K562 (cell line): ENCODE measurements around the gene PATL2. TPM values are rescaled to one million over a fixed set of nuclear protein-coding genes. Genes with fewer than 3 reads are reported as not detected.
A peak's percentile ranks its signal among the peaks of the same experiment; 100 is the strongest.

Experiments used
- CCNT2 ChIP-seq: IDR thresholded peaks from 2 replicates; pipeline ENCODE4 v1.6.1; 2011; ENCODE audit warnings: borderline replicate concordance, low read depth, mild to moderate bottlenecking, moderate library complexity, mixed read lengths, low read length; ENCODE audit not compliant: insufficient read length; ENCODE audit errors: extremely low read depth
- CHD1 ChIP-seq: fragments of 200-600 bp; sonication (generic); IDR thresholded peaks from one replicate; pipeline ENCODE4 v1.6.1; 2012; ENCODE audit warnings: mild to moderate bottlenecking, moderate library complexity, low read length, inconsistent platforms
- ETV1 ChIP-seq: fragments of 450-650 bp; conservative IDR thresholded peaks from 2 replicates; pipeline ENCODE4 v1.6.1; 2016; ENCODE audit warnings: missing genetic modification characterization, control low read depth, low read depth, missing compliant biosample characterization
- FOXJ3 ChIP-seq: sonication (generic); formaldehyde crosslinking; IDR thresholded peaks from 2 replicates; pipeline ENCODE4 v1.4.0; 2020; ENCODE audit warnings: mild to moderate bottlenecking, missing genetic modification reagents
- KLF16 ChIP-seq: IDR thresholded peaks from 2 replicates; pipeline ENCODE4 v1.6.1; 2016; ENCODE audit warnings: antibody characterized with exemption
- MCM2 ChIP-seq: fragments of 450-650 bp; IDR thresholded peaks from 2 replicates; pipeline ENCODE4 v1.6.1; 2017; ENCODE audit warnings: low read depth, mild to moderate bottlenecking
- MEF2D ChIP-seq: conservative IDR thresholded peaks from 2 replicates; pipeline ENCODE4 v1.6.1; 2016; ENCODE audit warnings: low read depth, missing genetic modification characterization, missing compliant biosample characterization
- SMC3 ChIP-seq: conservative IDR thresholded peaks from 2 replicates; pipeline ENCODE4 v1.6.1; 2011; ENCODE audit warnings: low read depth, low read length, improper control_type of control experiment; ENCODE audit not compliant: insufficient read depth
- U2AF1 ChIP-seq: fragments of 200-400 bp; formaldehyde crosslinking; optimal IDR thresholded peaks from 2 replicates; pipeline ENCODE3; 2017; ENCODE audit warnings: mild to moderate bottlenecking, low read depth, low read length, moderate library complexity
- ZBTB7A ChIP-seq: IDR thresholded peaks from 2 replicates; pipeline ENCODE4 v1.6.1; 2011; ENCODE audit warnings: low read depth, mild to moderate bottlenecking, low read length, moderate library complexity, borderline replicate concordance; ENCODE audit not compliant: control insufficient read depth
- ZNF121 ChIP-seq: sonication (generic); formaldehyde crosslinking; conservative IDR thresholded peaks from 2 replicates; pipeline ENCODE4 v1.8.0; 2022; ENCODE audit warnings: missing genetic modification reagents
- ZNF551 ChIP-seq: fragments of 250-450 bp; sonication (Bioruptor Pico); IDR thresholded peaks from 2 replicates; pipeline ENCODE4 v1.5.0; 2021; ENCODE audit warnings: mild to moderate bottlenecking, moderate library complexity
- ZNF644 ChIP-seq: fragments of 200-800 bp; sonication (Bioruptor generic); IDR thresholded peaks from 2 replicates; pipeline ENCODE4 v1.6.1; 2016; ENCODE audit warnings: low read depth, missing genetic modification characterization, missing compliant biosample characterization
- polyA plus RNA-seq, 8 experiments: library from polyadenylated mRNA; depleted of rRNA in 4 of 8; stranded (reverse) in 5 of 8; unstranded in 3 of 8; fragments of >200 nt; fragmentation: Nextera tagmentation in 2 of 8; fragmentation: Illumina TruSeq in 1 of 8; extraction: Ambion mirVana in 2 of 8; extraction: Trizol in 1 of 8; gene quantifications; 2 replicates each; pipeline versions ENCODE4 v1.2.1 to v1.2.3, GENCODE V29; 2011 to 2014; ENCODE audit warnings: inconsistent platforms in 1 of 8, missing spikeins in 1 of 8
- total RNA-seq, 7 experiments: library from RNA; depleted of rRNA in 6 of 7; stranded (reverse); fragments of >200 nt in 6 of 7; fragmentation: Illumina TruSeq in 2 of 7; extraction: Trizol in 2 of 7; gene quantifications; 2 replicates each; pipeline versions ENCODE4 v1.2.1 to v1.2.3, GENCODE V29; 2011 to 2021; ENCODE audit warnings: low replicate concordance in 1 of 7
- TF ChIP-seq, protein P1 (sequence below), 2 experiments: IDR thresholded peaks in 1 of 2; conservative IDR thresholded peaks in 1 of 2; 2 replicates each; pipeline ENCODE4 v1.6.1; 2016; ENCODE audit warnings: low read depth in 2 of 2, mild to moderate bottlenecking in 1 of 2, missing compliant biosample characterization in 1 of 2, missing genetic modification characterization in 1 of 2, moderate library complexity in 1 of 2
- TF ChIP-seq, protein P2 (sequence below), 2 experiments: IDR thresholded peaks; 2 replicates each; pipeline ENCODE4 v1.6.1; 2011; ENCODE audit warnings: borderline replicate concordance in 1 of 2, control low read depth in 1 of 2, low read depth in 1 of 2, low read length in 1 of 2, mild to moderate bottlenecking in 1 of 2, mixed read lengths in 1 of 2, moderate library complexity in 1 of 2; ENCODE audit not compliant: insufficient read depth in 1 of 2, insufficient read length in 1 of 2, poor library complexity in 1 of 2, severe bottlenecking in 1 of 2; ENCODE audit errors: extremely low read depth in 1 of 2
- TF ChIP-seq, protein P3 (sequence below): sonication (generic); formaldehyde crosslinking; IDR thresholded peaks from 2 replicates; pipeline ENCODE4 v1.8.0; 2023; ENCODE audit warnings: missing genetic modification reagents, mild to moderate bottlenecking, borderline replicate concordance

PATL2 gene
- total and polyA plus RNA-seq, 9 of the 15 experiments (the other 6 are each of a cell fraction or from before 2014, with no cell fraction given), result 0.42 to 1.1 (median 0.86) TPM

DNA sequence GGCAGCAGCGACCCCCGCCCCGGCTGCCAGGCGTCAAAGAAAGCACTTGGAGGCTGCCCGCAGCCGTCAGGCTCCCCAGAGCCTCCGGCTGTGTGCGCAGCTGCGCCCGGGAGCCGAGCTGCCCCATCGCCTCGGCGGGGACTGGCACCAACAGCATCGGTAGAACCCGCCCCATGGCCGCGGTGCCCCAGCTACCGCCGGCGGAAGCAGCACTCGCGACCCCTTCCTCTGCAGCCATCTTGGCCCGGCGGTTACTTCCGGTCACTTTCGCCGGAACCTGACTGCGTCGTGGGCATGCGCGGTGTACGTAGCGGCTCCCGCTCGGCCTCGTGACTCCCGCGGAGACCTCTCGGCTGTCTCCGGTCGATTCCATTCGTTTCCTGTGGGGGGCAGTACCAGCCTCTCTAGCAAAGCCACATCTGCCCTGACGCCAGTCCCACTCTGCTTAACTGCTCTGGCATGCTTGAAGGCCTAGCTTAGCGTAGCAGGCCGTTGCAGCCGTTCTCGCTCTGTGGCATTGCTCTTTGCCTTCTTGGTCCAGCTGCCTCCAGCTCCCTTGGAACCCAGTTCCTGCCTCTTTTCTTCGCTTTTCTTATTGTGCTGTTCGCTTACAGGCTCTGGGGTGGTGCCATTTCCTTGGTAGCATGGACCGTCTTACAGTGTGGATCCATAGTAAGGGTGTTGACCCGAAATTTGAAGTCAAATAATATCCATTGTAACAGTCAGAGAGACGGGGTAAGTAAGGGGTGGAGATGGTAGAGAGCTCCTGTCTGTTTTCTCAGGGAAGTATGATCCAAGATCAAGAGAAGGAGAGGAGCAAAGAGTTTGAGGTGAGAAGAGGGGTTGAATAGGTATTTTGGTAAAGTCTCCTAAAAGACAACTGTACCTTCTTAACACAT lies 47.5 kb downstream of the PATL2 start, which contains the start of gene SPG11 (continued):
- TF ChIP-seq MCM2, result no peak
- peak; percentile 77 for TF ChIP-seq CCNT2
- TF ChIP-seq CHD1, result peak; percentile 78
- TF ChIP-seq ZBTB7A, result peak; percentile 86
- TF ChIP-seq ETV1, result peak; percentile 94
- no peak; the same call in 1 of the 2 replicates for TF ChIP-seq KLF16
- no peak for TF ChIP-seq ZNF551
- peak; percentile 92 for TF ChIP-seq SMC3
- TF ChIP-seq, protein P1, sequence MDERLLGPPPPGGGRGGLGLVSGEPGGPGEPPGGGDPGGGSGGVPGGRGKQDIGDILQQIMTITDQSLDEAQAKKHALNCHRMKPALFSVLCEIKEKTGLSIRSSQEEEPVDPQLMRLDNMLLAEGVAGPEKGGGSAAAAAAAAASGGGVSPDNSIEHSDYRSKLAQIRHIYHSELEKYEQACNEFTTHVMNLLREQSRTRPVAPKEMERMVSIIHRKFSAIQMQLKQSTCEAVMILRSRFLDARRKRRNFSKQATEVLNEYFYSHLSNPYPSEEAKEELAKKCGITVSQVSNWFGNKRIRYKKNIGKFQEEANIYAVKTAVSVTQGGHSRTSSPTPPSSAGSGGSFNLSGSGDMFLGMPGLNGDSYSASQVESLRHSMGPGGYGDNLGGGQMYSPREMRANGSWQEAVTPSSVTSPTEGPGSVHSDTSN (CRISPR knock-in tag; IDR thresholded peaks at IDR 0.05; ENCODE audit: low read depth), result no peak
- TF ChIP-seq, protein P1 (tag; conservative IDR thresholded peaks at IDR 0.05; ENCODE audit: low read depth), result peak; percentile 19; the same call in 1 of the 2 replicates
- TF ChIP-seq, protein P2, sequence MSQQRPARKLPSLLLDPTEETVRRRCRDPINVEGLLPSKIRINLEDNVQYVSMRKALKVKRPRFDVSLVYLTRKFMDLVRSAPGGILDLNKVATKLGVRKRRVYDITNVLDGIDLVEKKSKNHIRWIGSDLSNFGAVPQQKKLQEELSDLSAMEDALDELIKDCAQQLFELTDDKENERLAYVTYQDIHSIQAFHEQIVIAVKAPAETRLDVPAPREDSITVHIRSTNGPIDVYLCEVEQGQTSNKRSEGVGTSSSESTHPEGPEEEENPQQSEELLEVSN (IDR thresholded peaks at IDR 0.05; ENCODE audit: borderline replicate concordance in 1 of 2, extremely low read depth in 1 of 2, insufficient read depth in 1 of 2, insufficient read length in 1 of 2, low read depth in 1 of 2, low read length in 1 of 2, poor library complexity in 1 of 2, severe bottlenecking in 1 of 2), result peak; percentile 95 to 96
- no peak for TF ChIP-seq FOXJ3 (CRISPR knock-in tag)
- no peak for TF ChIP-seq ZNF121 (CRISPR knock-in tag)
- no peak for TF ChIP-seq U2AF1
- TF ChIP-seq, protein P3, sequence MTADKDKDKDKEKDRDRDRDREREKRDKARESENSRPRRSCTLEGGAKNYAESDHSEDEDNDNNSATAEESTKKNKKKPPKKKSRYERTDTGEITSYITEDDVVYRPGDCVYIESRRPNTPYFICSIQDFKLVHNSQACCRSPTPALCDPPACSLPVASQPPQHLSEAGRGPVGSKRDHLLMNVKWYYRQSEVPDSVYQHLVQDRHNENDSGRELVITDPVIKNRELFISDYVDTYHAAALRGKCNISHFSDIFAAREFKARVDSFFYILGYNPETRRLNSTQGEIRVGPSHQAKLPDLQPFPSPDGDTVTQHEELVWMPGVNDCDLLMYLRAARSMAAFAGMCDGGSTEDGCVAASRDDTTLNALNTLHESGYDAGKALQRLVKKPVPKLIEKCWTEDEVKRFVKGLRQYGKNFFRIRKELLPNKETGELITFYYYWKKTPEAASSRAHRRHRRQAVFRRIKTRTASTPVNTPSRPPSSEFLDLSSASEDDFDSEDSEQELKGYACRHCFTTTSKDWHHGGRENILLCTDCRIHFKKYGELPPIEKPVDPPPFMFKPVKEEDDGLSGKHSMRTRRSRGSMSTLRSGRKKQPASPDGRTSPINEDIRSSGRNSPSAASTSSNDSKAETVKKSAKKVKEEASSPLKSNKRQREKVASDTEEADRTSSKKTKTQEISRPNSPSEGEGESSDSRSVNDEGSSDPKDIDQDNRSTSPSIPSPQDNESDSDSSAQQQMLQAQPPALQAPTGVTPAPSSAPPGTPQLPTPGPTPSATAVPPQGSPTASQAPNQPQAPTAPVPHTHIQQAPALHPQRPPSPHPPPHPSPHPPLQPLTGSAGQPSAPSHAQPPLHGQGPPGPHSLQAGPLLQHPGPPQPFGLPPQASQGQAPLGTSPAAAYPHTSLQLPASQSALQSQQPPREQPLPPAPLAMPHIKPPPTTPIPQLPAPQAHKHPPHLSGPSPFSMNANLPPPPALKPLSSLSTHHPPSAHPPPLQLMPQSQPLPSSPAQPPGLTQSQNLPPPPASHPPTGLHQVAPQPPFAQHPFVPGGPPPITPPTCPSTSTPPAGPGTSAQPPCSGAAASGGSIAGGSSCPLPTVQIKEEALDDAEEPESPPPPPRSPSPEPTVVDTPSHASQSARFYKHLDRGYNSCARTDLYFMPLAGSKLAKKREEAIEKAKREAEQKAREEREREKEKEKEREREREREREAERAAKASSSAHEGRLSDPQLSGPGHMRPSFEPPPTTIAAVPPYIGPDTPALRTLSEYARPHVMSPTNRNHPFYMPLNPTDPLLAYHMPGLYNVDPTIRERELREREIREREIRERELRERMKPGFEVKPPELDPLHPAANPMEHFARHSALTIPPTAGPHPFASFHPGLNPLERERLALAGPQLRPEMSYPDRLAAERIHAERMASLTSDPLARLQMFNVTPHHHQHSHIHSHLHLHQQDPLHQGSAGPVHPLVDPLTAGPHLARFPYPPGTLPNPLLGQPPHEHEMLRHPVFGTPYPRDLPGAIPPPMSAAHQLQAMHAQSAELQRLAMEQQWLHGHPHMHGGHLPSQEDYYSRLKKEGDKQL, result no peak
- TF ChIP-seq ZNF644 (tag), result peak; percentile 74; the same call in 1 of the 2 replicates
- peak; percentile 92 for TF ChIP-seq MEF2D (tag)
